ENCODE measurements around the gene UBALD1.

DNA sequence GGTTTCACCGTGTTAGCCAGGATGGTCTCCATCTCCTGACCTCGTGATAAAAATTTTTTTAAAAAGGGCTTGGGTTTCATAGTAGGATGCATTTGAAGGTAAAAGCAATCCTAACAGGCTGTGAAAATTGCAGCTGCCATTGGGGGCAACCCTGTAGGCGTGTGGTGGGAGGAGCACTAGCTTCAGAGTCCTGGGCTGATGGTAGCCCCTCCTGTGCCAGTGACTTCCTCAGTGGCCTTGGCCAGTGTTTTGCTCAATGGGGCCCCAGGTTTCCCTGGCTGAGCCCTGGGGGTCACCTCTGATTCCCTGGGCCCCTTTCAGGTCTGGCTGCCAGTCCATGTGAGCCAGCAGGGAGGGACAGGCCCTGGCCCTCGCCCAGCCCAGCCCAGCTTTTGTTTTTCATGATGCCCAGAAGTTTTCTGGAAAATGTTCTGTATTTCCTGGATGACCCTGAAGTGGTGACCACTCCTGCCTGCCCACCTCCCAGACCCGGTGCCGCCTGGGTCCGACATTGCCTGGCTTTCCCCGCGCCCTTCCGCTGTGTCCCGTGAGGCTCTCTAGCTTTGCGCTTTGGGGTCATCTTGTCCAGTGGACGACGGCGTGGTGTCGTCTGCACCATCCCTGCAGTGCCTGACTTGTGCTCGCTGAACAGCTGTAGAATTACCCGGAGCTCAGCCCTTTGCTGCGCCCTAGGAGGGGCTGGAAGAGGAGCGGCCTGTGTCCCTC, 19.4 kb upstream of the UBALD1 start:
- TF ChIP-seq, protein P1, sequence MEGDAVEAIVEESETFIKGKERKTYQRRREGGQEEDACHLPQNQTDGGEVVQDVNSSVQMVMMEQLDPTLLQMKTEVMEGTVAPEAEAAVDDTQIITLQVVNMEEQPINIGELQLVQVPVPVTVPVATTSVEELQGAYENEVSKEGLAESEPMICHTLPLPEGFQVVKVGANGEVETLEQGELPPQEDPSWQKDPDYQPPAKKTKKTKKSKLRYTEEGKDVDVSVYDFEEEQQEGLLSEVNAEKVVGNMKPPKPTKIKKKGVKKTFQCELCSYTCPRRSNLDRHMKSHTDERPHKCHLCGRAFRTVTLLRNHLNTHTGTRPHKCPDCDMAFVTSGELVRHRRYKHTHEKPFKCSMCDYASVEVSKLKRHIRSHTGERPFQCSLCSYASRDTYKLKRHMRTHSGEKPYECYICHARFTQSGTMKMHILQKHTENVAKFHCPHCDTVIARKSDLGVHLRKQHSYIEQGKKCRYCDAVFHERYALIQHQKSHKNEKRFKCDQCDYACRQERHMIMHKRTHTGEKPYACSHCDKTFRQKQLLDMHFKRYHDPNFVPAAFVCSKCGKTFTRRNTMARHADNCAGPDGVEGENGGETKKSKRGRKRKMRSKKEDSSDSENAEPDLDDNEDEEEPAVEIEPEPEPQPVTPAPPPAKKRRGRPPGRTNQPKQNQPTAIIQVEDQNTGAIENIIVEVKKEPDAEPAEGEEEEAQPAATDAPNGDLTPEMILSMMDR (IDR thresholded peaks at IDR 0.05 in 2 of 3, conservative IDR thresholded peaks at IDR 0.05 in 1 of 3; ENCODE audit: control insufficient read depth in 2 of 3, extremely low read depth in 1 of 3, insufficient read depth in 1 of 3, low read depth in 3 of 3, low read length in 3 of 3): no peak
- TF ChIP-seq ZNF274 (IDR thresholded peaks at IDR 0.05; ENCODE audit: insufficient read depth, insufficient read length): no peak
- TF ChIP-seq MYC (IDR thresholded peaks at IDR 0.05; ENCODE audit: insufficient read depth, insufficient read length, insufficient replicate concordance, low read length, severe bottlenecking): no peak
- TF ChIP-seq NR2C2 (IDR thresholded peaks at IDR 0.05; ENCODE audit: borderline replicate concordance, control insufficient read depth, insufficient read length, low read depth): no peak
- TF ChIP-seq BCL3 (IDR thresholded peaks at IDR 0.05; ENCODE audit: borderline replicate concordance, insufficient read depth, low read depth, low read length, poor library complexity, severe bottlenecking): no peak
- TF ChIP-seq IKZF1 (conservative IDR thresholded peaks at IDR 0.05): no peak
- TF ChIP-seq ZNF24 (IDR thresholded peaks at IDR 0.05): no peak
- TF ChIP-seq, protein P2, sequence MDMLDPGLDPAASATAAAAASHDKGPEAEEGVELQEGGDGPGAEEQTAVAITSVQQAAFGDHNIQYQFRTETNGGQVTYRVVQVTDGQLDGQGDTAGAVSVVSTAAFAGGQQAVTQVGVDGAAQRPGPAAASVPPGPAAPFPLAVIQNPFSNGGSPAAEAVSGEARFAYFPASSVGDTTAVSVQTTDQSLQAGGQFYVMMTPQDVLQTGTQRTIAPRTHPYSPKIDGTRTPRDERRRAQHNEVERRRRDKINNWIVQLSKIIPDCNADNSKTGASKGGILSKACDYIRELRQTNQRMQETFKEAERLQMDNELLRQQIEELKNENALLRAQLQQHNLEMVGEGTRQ (IDR thresholded peaks at IDR 0.05; ENCODE audit: borderline replicate concordance, low read depth, low read length): no peak
- no peak for TF ChIP-seq HDAC2 (IDR thresholded peaks at IDR 0.05)
- TF ChIP-seq RBBP5 (conservative IDR thresholded peaks at IDR 0.05): no peak
- TF ChIP-seq, protein P3, sequence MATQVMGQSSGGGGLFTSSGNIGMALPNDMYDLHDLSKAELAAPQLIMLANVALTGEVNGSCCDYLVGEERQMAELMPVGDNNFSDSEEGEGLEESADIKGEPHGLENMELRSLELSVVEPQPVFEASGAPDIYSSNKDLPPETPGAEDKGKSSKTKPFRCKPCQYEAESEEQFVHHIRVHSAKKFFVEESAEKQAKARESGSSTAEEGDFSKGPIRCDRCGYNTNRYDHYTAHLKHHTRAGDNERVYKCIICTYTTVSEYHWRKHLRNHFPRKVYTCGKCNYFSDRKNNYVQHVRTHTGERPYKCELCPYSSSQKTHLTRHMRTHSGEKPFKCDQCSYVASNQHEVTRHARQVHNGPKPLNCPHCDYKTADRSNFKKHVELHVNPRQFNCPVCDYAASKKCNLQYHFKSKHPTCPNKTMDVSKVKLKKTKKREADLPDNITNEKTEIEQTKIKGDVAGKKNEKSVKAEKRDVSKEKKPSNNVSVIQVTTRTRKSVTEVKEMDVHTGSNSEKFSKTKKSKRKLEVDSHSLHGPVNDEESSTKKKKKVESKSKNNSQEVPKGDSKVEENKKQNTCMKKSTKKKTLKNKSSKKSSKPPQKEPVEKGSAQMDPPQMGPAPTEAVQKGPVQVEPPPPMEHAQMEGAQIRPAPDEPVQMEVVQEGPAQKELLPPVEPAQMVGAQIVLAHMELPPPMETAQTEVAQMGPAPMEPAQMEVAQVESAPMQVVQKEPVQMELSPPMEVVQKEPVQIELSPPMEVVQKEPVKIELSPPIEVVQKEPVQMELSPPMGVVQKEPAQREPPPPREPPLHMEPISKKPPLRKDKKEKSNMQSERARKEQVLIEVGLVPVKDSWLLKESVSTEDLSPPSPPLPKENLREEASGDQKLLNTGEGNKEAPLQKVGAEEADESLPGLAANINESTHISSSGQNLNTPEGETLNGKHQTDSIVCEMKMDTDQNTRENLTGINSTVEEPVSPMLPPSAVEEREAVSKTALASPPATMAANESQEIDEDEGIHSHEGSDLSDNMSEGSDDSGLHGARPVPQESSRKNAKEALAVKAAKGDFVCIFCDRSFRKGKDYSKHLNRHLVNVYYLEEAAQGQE (IDR thresholded peaks at IDR 0.05; ENCODE audit: low read depth, low read length): no peak

Data from GM12878 (cell line).